Gastroesophageal sphincter (tissue), 4 donors: ENCODE measurements around the gene GLT1D1. TPM values are rescaled to one million over a fixed set of nuclear protein-coding genes. Genes with fewer than 3 reads are reported as not detected.

Source experiments
- ATAC-seq: fragments of 150-250 bp; one replicate; pipeline ENCODE4 v1.9.1; 2016; ENCODE audit warnings: mild to moderate bottlenecking, moderate library complexity
- H3K27ac ChIP-seq, 4 donors: fragments of 200-600 bp; sonication (generic) in 3 of 4; 1 replicate in 3 of 4; 2 replicates in 1 of 4; pipeline ENCODE4 v1.5.1; 2016 to 2019
- H3K27me3 ChIP-seq: fragments of 200-600 bp; sonication (generic); one replicate; pipeline ENCODE4 v1.5.1; 2019
- H3K36me3 ChIP-seq, 2 donors: fragments of 200-600 bp; sonication (generic); one replicate each; pipeline ENCODE4 v1.5.1; 2019; ENCODE audit warnings: control low read depth in 1 of 2
- H3K4me1 ChIP-seq, 3 donors: fragments of 200-600 bp; sonication (generic); 1 replicate in 2 of 3; 2 replicates in 1 of 3; pipeline ENCODE4 v1.5.1; 2016 to 2019; ENCODE audit warnings: control low read depth in 2 of 3
- H3K4me3 ChIP-seq, 2 donors: fragments of 200-600 bp; sonication (generic); one replicate each; pipeline ENCODE4 v1.5.1; 2019; ENCODE audit warnings: mild to moderate bottlenecking in 1 of 2, moderate library complexity in 1 of 2
- H3K9me3 ChIP-seq, 3 donors: fragments of 200-600 bp; sonication (generic); one replicate each; pipeline ENCODE4 v1.5.1; 2017 to 2019; ENCODE audit warnings: control low read depth in 2 of 3
- EP300 ChIP-seq: sonication (generic); formaldehyde crosslinking; IDR thresholded peaks from one replicate; pipeline ENCODE4 v1.6.1; 2017; ENCODE audit warnings: antibody characterized with exemption, mild to moderate bottlenecking
- POLR2A ChIP-seq, 2 donors: fragments of 450-650 bp; IDR thresholded peaks; one replicate each; pipeline ENCODE4 v1.6.1; 2017; ENCODE audit warnings: antibody characterized with exemption in 2 of 2, mild to moderate bottlenecking in 2 of 2, moderate library complexity in 1 of 2
- POLR2AphosphoS5 ChIP-seq: sonication (generic); formaldehyde crosslinking; IDR thresholded peaks from one replicate; pipeline ENCODE4 v1.6.1; 2017; ENCODE audit warnings: antibody characterized with exemption
- WGBS, 2 donors: methylation state at CpG; one replicate each; pipeline ENCODE4 v1.1.5; 2018; ENCODE audit warnings: low coverage in 1 of 2; 5-methylcytosine and 5-hydroxymethylcytosine counted together
- total RNA-seq, 4 donors: library from RNA; depleted of rRNA; stranded (reverse); fragments of >200 nt; gene quantifications; one replicate each; pipeline ENCODE4 v1.1.0, GENCODE V29; 2016
- TF ChIP-seq, protein P1 (sequence below), 4 experiments: fragments of 200-600 bp in 2 of 4; fragments of 450-650 bp in 2 of 4; sonication (generic) in 1 of 4; IDR thresholded peaks; one replicate each; pipeline ENCODE4 v1.5.1; 2017 to 2019; ENCODE audit warnings: antibody characterized with exemption in 4 of 4, mild to moderate bottlenecking in 2 of 4, moderate library complexity in 2 of 4

GLT1D1 gene
- total RNA-seq, 4 donors from 2014 or later, result 0.27 to 1.8 (median 0.47) TPM; not detected in 1

DNA sequence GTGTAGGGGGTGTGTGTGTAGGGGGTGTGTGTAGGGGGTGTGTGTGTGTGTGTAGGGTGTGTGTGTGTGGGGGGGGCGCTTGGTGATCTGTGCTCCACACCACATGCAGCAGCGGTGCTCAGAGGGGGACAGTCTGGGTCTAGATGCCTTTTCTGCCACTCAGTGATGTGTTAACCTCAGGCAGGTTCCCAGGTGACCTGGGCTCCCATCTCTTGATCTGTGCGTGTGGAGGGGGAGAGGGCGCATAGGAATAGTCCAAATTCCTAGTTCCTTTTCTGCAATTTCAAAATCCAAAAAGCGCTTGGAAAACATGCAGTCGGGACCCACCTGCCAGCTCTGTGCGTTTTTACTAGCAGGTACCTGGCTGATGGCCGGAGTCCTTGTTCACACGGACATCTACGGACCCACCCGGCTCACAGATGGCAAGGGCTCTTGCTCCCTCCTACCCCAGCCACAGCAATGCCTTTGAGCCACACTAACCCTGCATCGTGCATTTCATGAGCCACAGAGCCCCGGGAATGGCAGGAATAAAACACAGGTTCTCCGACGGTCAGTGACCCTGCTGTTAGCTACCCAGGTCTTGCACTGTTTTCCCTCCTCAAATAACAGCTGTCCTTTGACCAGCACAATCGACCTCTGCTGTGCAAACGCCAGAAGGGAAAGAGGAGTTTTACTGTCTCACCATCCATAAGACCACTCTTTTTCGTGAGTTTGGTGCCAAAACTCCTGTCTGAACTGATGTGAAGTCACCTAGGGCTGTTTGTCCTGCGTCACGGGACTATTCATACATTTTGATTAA, 120.8 kb downstream of the GLT1D1 start:
- Histone ChIP-seq H3K27me3 (peaks cover 93% of the 10 kb centered on the region), H3K4me1 (no peaks in the 10 kb centered on the region), H3K36me3 (no peaks in the 10 kb centered on the region), H3K9me3 (no peaks in the 10 kb centered on the region), H3K27ac (no peak overlapping the region), H3K4me3 (no peak overlapping the region)
- ATAC-seq, result no peak
- WGBS, 2 donors, result 44 to 45% methylated on average over 5 to 7 of the region's 20 CpGs
- TF ChIP-seq, protein P1, sequence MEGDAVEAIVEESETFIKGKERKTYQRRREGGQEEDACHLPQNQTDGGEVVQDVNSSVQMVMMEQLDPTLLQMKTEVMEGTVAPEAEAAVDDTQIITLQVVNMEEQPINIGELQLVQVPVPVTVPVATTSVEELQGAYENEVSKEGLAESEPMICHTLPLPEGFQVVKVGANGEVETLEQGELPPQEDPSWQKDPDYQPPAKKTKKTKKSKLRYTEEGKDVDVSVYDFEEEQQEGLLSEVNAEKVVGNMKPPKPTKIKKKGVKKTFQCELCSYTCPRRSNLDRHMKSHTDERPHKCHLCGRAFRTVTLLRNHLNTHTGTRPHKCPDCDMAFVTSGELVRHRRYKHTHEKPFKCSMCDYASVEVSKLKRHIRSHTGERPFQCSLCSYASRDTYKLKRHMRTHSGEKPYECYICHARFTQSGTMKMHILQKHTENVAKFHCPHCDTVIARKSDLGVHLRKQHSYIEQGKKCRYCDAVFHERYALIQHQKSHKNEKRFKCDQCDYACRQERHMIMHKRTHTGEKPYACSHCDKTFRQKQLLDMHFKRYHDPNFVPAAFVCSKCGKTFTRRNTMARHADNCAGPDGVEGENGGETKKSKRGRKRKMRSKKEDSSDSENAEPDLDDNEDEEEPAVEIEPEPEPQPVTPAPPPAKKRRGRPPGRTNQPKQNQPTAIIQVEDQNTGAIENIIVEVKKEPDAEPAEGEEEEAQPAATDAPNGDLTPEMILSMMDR (IDR thresholded peaks at IDR 0.05), result no peak
- no peak for TF ChIP-seq POLR2A (IDR thresholded peaks at IDR 0.05)
- TF ChIP-seq EP300, result no peak
- TF ChIP-seq POLR2AphosphoS5, result no peak

DNA sequence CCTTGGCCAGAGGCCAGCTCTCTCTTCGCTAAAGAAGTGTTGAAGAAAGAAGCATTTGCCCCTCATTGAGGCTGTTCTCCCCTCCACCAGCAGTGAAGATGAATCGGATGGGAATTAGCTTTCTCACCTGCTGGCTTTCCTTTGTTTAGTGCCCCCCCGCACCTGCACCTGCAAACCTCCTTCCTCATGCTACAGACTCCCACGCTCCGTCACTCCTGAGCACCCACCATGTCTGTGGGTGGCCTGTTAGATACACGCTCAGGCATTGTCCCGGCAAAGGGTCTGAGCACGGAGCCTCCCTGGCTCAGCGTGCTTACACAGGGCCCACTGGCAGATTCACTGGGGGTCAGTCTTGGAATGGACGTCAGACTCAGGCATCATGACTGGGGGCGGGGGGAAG, 121.6 kb downstream of the GLT1D1 start:
- no peak for ATAC-seq
- Histone ChIP-seq H3K27me3 (peaks cover 93% of the 10 kb centered on the region), H3K9me3 (no peaks in the 10 kb centered on the region), H3K27ac (no peak overlapping the region), H3K4me3 (no peak overlapping the region), H3K4me1 (no peaks in the 10 kb centered on the region), H3K36me3 (no peaks in the 10 kb centered on the region)
- no peak for TF ChIP-seq POLR2AphosphoS5
- TF ChIP-seq, protein P1 (IDR thresholded peaks at IDR 0.05), result no peak
- TF ChIP-seq EP300, result no peak
- TF ChIP-seq POLR2A (IDR thresholded peaks at IDR 0.05), result no peak
- 67% methylated on average over 5 of the region's 11 CpGs; no CpG with 5 or more reads in 1 of the 2 donors for WGBS, 2 donors

DNA sequence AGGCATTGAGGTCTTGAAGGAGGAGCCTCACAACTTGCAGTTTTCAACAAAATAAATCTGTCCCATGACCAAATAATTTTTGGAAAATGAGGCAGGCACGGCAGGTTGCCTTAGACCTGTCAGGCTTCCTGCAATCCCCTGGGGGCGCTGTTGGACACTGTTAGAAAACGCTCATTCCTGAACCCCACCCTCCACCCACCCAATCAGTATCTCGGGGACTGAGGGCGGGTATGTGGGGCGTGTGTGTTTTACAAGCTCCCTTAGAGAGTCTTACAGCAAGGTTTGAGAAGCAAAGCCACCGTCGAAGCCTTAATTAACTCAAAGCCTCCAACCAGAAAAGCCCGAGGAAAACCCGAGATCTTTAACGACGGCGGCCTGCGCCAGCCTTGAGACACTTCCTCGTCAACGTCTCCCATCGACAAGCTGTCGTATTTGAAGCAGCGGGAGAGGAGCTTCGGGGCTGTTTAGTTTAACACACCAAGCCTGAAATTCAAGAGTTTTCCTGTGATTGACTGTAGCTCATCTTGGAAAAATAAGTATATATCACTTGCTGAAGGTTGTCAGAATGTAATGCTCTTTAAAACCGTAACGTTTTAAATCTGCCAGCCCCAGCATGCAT, 123.0 kb downstream of the GLT1D1 start:
- H3K4me3 ChIP-seq, result no peak overlapping the region
- peaks cover 88% of the 10 kb centered on the region for H3K27me3 ChIP-seq
- no peak for ATAC-seq
- WGBS, 2 donors, result 8 to 16% methylated on average over 21 to 22 of the region's 22 CpGs
- H3K36me3 ChIP-seq, result no peaks in the 10 kb centered on the region
- TF ChIP-seq POLR2AphosphoS5 (no peak), EP300 (no peak), POLR2A (IDR thresholded peaks at IDR 0.05) (no peak)
- TF ChIP-seq, protein P1 (IDR thresholded peaks at IDR 0.05), result no peak
- H3K27ac ChIP-seq, result no peak overlapping the region
- H3K4me1 ChIP-seq, result no peaks in the 10 kb centered on the region
- H3K9me3 ChIP-seq, result no peaks in the 10 kb centered on the region

DNA sequence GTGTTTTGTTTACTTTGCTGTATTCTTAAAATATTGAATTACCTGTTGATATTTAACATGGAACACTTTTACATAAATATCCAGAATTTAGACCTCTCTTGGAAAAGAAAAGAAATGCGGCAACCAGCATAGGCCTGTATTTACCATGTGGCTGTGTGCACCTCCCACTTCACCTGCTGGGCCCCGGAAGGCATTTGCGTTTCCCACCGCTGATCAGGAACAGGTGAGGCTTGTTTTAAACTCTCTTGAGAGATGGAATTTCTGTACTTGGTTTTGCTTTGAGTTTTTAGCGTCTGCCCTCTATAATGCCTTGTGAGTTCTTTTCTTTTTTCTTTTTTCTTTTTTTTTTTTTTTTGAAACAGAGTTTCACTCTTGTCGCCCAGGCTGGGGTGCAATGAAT, 124.2 kb downstream of the GLT1D1 start:
- ATAC-seq, result no peak
- peaks cover 89% of the 10 kb centered on the region for H3K27me3 ChIP-seq
- no peaks in the 10 kb centered on the region for H3K36me3 ChIP-seq
- WGBS, 2 donors, result 88 to 91% methylated on average over 3 to 5 of the region's 6 CpGs
- TF ChIP-seq, protein P1 (IDR thresholded peaks at IDR 0.05), result no peak
- no peak for TF ChIP-seq EP300
- no peak for TF ChIP-seq POLR2AphosphoS5
- TF ChIP-seq POLR2A (IDR thresholded peaks at IDR 0.05), result no peak
- no peaks in the 10 kb centered on the region for H3K4me1 ChIP-seq
- no peak overlapping the region for H3K4me3 ChIP-seq
- no peaks in the 10 kb centered on the region for H3K9me3 ChIP-seq
- H3K27ac ChIP-seq, result no peak overlapping the region

DNA sequence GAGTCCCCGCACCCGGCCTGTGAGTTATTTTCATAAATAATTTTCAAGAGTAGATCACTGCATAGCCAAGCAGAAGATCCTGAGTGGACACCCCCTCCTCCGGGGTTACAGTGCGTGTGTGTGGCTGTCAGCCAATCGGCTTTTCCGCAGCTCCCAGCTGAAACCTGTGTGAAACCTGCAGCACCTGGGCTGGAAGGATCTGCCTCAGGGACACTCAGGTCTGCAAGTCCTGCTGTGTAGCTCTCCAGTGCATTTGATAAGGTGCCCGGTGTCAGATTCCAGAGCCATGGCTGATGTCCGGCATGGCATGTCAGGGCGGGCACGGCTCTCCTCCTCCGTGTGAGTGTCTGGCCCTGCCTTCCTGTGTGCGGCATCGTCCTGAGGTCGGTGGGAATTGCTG, 124.8 kb downstream of the GLT1D1 start:
- no CpG with 5 or more reads among the region's 14 CpGs for WGBS, 2 donors

More for the DNA sequence above, 124.8 kb downstream of the GLT1D1 start:
- no peak for ATAC-seq
- H3K4me1 ChIP-seq, result no peaks in the 10 kb centered on the region
- no peak for TF ChIP-seq EP300
- TF ChIP-seq POLR2AphosphoS5, result no peak
- no peak for TF ChIP-seq POLR2A (IDR thresholded peaks at IDR 0.05)
- TF ChIP-seq, protein P1 (IDR thresholded peaks at IDR 0.05), result no peak
- no peak overlapping the region for H3K27ac ChIP-seq
- no peaks in the 10 kb centered on the region for H3K9me3 ChIP-seq
- peaks cover 83% of the 10 kb centered on the region for H3K27me3 ChIP-seq
- no peaks in the 10 kb centered on the region for H3K36me3 ChIP-seq
- no peak overlapping the region for H3K4me3 ChIP-seq
